Measurements from ENCODE around the gene PDIK1L.
"Not testable (repeated sequence)": the region's sequence is repeated elsewhere in the genome, so short reads cannot be mapped to it uniquely, and the experiment has no call there.

PDIK1L gene

DNA sequence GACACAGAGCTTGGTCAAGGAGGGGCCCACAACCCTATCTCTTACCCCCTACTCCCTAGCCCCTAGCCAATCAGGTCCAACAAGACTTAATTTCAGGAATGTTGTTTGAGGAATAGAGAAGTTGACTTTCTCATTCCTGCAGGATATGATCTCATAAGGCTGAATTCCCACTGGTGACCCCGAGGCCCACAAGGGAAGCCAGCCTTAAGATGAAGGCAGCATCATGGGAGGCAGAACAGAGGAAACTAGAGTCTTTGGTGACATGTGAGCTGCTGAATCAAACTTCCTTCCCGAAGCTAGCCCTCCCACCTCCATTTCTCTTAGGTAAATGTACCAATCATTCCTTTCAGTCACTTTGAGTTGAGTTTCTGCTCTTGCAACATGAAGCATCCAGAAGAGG is 9.1 kb upstream of the PDIK1L start:
- Histone ChIP-seq H3K27ac (ENCODE audit: low read length) (no peak overlapping the region), H3K4me3 (ENCODE audit: low read length in 2 of 2) (no peak overlapping the region), H3K9me3 (ENCODE audit: control insufficient read depth in 2 of 2, low read length in 2 of 2) (no peaks in the 10 kb centered on the region), H3K36me3 (ENCODE audit: control insufficient read depth in 2 of 2, insufficient read depth in 2 of 2, low read length in 2 of 2) (no peaks in the 10 kb centered on the region), H3K9ac (ENCODE audit: low read length in 2 of 2) (no peak overlapping the region), H3K4me1 (ENCODE audit: control insufficient read depth, insufficient read depth, low read length) (no peaks in the 10 kb centered on the region), H3K27me3 (ENCODE audit: control insufficient read depth in 1 of 2, insufficient read depth in 2 of 2, low read length in 2 of 2) (peaks cover 0 to 2% of the 10 kb centered on the region in 2 donors)

DNA sequence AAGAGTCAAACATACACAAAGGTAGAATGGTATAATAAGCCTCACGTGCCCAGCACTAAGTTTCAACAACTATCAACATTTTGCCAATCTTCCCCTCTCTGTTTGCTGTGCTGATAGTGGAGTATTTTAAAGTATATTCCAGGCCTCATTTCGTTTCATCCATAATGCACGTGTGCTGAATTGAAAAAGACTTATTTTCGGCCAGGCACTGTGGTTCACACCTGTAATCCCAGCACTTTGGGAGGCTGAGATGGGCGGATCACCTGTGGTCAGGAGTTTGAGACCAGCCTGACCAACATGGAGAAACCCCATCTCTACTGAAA is 6.4 kb upstream of the PDIK1L start:
- not testable (repeated sequence) for H3K9me3 ChIP-seq (ENCODE audit: control insufficient read depth in 2 of 2, low read length in 2 of 2); H3K27ac ChIP-seq (ENCODE audit: low read length); H3K27me3 ChIP-seq (ENCODE audit: control insufficient read depth in 1 of 2, insufficient read depth in 2 of 2, low read length in 2 of 2); H3K4me3 ChIP-seq (ENCODE audit: low read length in 2 of 2); H3K36me3 ChIP-seq (ENCODE audit: control insufficient read depth in 2 of 2, insufficient read depth in 2 of 2, low read length in 2 of 2); H3K4me1 ChIP-seq (ENCODE audit: control insufficient read depth, insufficient read depth, low read length); H3K9ac ChIP-seq (ENCODE audit: low read length in 2 of 2)

DNA sequence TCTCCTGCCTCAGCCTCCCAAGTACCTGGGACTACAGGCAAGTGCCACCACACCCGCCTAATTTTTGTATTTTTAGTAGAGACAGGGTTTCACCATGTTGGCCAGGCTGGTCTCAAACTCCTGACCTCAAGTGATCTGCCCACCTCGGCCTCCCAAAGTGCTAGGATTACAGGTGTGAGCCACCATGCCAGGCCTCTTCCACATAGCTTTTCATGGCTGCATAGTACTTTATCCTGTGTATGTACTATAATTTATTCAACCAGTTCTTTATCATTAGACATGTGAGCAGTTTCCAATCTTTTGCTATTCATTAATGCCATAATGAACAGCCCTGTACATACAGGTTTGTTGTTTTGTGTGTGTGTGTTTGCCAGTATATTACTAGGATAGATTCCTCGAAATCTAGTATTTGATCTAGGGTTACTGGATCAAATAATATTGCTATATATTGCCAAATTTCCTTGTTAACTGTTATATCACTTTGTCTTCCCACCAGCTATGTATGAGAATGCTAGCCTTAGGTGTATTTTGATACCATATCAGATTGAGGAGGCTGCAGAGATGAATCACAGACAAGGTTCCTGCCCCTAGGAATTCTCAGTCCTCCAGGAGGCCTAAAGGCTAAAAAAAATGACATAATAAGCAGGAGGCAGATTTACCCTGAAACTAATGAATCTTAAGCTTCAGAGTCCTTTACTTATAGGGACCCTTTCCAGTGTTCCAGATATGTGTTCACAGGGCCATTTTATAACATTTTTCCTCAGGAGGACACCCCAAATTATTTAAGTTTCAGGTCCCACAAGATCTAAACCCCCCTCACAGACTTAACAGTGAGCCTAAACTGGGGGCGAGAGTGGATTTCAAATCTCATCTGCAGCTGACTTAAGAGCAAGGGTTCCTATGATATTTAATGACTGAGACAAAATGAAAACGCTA is 2.1 kb upstream of the PDIK1L start:
- H3K27ac ChIP-seq (ENCODE audit: low read length) = no peak overlapping the region
- H3K36me3 ChIP-seq (ENCODE audit: control insufficient read depth in 2 of 2, insufficient read depth in 2 of 2, low read length in 2 of 2) = peaks cover 0 to 7% of the 10 kb centered on the region in 2 donors
- H3K27me3 ChIP-seq (ENCODE audit: control insufficient read depth in 1 of 2, insufficient read depth in 2 of 2, low read length in 2 of 2) = no peaks in the 10 kb centered on the region
- no peak overlapping the region for H3K4me3 ChIP-seq (ENCODE audit: low read length in 2 of 2)
- H3K9ac ChIP-seq (ENCODE audit: low read length in 2 of 2) = peak overlapping the region in 1 of 2 donors; percentile 71
- no peaks in the 10 kb centered on the region for H3K9me3 ChIP-seq (ENCODE audit: control insufficient read depth in 2 of 2, low read length in 2 of 2)
- peaks cover 17% of the 10 kb centered on the region for H3K4me1 ChIP-seq (ENCODE audit: control insufficient read depth, insufficient read depth, low read length)

DNA sequence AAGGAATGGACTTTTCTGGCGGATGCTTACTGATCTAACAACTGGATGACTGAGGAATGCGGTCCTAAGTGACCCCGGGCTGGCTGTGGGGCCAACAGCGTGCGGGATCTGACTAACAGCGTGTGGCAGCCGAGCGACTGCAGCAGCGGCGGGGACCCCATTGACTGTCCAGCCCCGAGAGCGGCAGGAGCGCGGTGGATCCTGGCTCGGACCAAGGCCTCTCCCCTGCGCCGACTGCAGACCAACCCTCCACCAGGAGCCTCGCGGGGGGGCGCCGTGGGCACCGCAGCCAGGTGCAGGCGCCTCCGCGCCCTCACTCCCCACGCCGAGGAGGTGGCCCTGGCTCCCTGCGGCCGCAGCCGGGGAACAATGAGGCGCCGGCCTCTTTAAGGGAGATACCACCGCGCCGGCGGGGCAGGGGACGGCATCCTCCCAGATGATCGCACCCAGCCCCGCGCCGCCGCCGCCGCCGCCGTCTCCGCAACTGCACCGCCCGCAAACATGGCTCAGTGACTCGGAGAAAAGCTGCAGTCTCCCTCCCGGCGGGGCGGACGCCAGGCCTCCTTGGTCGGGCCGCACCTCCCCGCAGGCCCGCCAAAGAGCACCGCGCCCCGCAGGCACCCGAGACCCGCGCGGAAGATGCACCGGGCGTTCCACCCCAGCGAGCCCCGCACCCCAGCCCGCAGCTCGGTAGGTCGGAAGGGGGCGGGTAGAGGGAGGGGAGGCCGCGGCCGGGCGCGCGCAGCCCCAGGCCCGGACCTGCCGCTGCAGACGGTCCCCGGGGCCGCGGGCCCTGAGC is 694 bp upstream of the PDIK1L start:
- Histone ChIP-seq H3K27ac (ENCODE audit: low read length) (peak overlapping the region; percentile 79), H3K36me3 (ENCODE audit: control insufficient read depth in 2 of 2, insufficient read depth in 2 of 2, low read length in 2 of 2) (peaks cover under 1 to 9% of the 10 kb centered on the region in 2 donors), H3K4me3 (ENCODE audit: low read length in 2 of 2) (peak overlapping the region; percentile 71 to 97), H3K9ac (ENCODE audit: low read length in 2 of 2) (peak overlapping the region; percentile 71 to 79), H3K9me3 (ENCODE audit: control insufficient read depth in 2 of 2, low read length in 2 of 2) (no peaks in the 10 kb centered on the region), H3K27me3 (ENCODE audit: control insufficient read depth in 1 of 2, insufficient read depth in 2 of 2, low read length in 2 of 2) (no peaks in the 10 kb centered on the region), H3K4me1 (ENCODE audit: control insufficient read depth, insufficient read depth, low read length) (peaks cover 17% of the 10 kb centered on the region)

DNA sequence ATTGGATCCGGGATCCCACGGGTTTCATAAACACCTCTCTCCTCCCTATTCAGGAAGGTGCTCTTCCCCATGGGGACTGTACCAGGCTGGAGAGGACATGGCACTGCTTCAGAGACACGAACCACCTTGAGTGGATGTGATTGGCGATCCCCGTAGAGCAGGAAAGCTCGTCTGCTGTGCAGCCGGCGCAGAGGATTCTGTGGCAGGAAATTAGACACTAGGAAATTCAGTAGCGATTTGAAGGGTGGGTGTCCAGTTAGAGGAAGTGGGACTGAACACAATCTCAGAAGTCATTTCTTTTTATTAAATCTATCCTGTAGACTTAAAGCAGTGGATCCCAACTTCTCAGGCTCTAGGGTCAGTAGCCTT is 767 bp downstream of the PDIK1L start:
- Histone ChIP-seq H3K9ac (ENCODE audit: low read length in 2 of 2) (peak overlapping the region; percentile 72 to 86), H3K9me3 (ENCODE audit: control insufficient read depth in 2 of 2, low read length in 2 of 2) (no peaks in the 10 kb centered on the region), H3K4me3 (ENCODE audit: low read length in 2 of 2) (peak overlapping the region; percentile 71 to 97), H3K27me3 (ENCODE audit: control insufficient read depth in 1 of 2, insufficient read depth in 2 of 2, low read length in 2 of 2) (no peaks in the 10 kb centered on the region), H3K27ac (ENCODE audit: low read length) (peak overlapping the region; percentile 79), H3K4me1 (ENCODE audit: control insufficient read depth, insufficient read depth, low read length) (peaks cover 17% of the 10 kb centered on the region), H3K36me3 (ENCODE audit: control insufficient read depth in 2 of 2, insufficient read depth in 2 of 2, low read length in 2 of 2) (peaks cover 2 to 9% of the 10 kb centered on the region in 2 donors)

DNA sequence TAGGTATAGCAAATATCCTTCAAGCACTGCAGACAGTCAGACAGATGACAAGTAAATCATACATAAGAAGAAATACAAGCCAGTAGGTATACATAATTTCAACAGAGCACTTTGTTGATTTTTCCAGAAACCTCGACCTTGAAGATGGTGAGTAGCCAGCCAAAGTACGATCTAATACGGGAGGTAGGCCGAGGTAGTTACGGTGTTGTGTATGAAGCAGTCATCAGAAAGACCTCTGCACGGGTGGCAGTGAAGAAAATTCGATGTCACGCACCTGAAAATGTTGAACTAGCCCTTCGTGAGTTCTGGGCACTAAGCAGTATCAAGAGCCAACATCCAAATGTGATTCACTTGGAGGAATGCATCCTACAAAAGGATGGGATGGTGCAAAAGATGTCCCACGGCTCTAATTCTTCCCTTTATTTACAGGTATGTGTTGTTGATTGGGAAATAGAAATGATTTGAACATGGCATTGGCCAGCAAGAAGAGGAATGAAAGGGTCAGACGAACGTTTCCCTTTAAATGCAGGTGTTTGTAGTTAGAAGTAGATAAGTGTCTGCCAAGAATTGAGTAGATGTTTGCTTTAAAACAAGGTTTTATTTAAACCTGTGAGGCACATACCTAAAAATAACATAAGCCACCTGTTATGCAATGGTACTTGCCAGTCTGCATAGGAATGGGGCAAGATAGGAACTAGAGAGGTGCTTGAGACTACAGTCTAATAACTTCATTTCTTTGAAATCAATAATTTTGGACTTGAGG is 2.7 kb downstream of the PDIK1L start:
- no peak overlapping the region for H3K27ac ChIP-seq (ENCODE audit: low read length)
- no peaks in the 10 kb centered on the region for H3K9me3 ChIP-seq (ENCODE audit: control insufficient read depth in 2 of 2, low read length in 2 of 2)
- peak overlapping the region in 1 of 2 donors; percentile 4 for H3K9ac ChIP-seq (ENCODE audit: low read length in 2 of 2)
- no peak overlapping the region for H3K4me3 ChIP-seq (ENCODE audit: low read length in 2 of 2)
- peaks cover 9 to 11% of the 10 kb centered on the region in 2 donors for H3K36me3 ChIP-seq (ENCODE audit: control insufficient read depth in 2 of 2, insufficient read depth in 2 of 2, low read length in 2 of 2)
- H3K27me3 ChIP-seq (ENCODE audit: control insufficient read depth in 1 of 2, insufficient read depth in 2 of 2, low read length in 2 of 2) = no peaks in the 10 kb centered on the region
- peaks cover 17% of the 10 kb centered on the region for H3K4me1 ChIP-seq (ENCODE audit: control insufficient read depth, insufficient read depth, low read length)

DNA sequence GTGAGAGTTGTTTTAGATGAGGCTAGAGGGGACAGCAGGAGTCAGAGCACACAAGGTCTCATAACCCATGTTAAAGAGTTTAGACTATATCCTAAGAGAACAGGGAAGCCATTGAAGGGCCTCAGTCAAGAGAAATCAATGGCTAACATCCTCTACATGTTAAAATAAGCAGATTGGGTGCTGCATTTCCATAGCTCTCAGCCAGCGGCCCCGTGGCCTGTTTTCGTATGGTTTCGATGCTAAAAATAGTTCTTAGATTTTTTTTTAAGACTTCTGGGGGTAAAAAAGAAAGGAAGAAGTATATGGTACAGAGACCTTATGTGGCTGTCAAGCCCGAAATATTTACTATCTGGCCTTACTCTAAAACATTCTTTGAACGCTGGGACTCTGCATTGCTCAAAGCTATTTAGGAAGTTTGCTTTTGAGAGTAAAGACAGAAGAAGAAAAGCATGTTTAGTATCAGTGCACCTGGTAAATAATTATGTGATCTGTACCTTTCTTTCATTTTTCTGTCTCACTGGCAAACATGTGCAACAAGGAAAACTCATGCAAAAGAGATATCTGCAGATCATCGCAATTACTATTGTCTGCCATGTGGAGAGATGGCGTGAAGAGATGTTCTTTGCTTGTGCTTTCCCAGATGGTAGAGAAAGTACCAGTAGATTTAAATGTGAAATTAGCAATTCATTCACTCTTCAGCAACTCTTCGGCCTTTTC is 8.4 kb downstream of the PDIK1L start:
- H3K27me3 ChIP-seq (ENCODE audit: control insufficient read depth in 1 of 2, insufficient read depth in 2 of 2, low read length in 2 of 2) = no peaks in the 10 kb centered on the region
- no peak overlapping the region for H3K4me3 ChIP-seq (ENCODE audit: low read length in 2 of 2)
- peaks cover 0 to 14% of the 10 kb centered on the region in 2 donors for H3K36me3 ChIP-seq (ENCODE audit: control insufficient read depth in 2 of 2, insufficient read depth in 2 of 2, low read length in 2 of 2)
- H3K27ac ChIP-seq (ENCODE audit: low read length) = no peak overlapping the region
- no peak overlapping the region for H3K9ac ChIP-seq (ENCODE audit: low read length in 2 of 2)
- H3K9me3 ChIP-seq (ENCODE audit: control insufficient read depth in 2 of 2, low read length in 2 of 2) = no peaks in the 10 kb centered on the region
- peaks cover 6% of the 10 kb centered on the region for H3K4me1 ChIP-seq (ENCODE audit: control insufficient read depth, insufficient read depth, low read length)

DNA sequence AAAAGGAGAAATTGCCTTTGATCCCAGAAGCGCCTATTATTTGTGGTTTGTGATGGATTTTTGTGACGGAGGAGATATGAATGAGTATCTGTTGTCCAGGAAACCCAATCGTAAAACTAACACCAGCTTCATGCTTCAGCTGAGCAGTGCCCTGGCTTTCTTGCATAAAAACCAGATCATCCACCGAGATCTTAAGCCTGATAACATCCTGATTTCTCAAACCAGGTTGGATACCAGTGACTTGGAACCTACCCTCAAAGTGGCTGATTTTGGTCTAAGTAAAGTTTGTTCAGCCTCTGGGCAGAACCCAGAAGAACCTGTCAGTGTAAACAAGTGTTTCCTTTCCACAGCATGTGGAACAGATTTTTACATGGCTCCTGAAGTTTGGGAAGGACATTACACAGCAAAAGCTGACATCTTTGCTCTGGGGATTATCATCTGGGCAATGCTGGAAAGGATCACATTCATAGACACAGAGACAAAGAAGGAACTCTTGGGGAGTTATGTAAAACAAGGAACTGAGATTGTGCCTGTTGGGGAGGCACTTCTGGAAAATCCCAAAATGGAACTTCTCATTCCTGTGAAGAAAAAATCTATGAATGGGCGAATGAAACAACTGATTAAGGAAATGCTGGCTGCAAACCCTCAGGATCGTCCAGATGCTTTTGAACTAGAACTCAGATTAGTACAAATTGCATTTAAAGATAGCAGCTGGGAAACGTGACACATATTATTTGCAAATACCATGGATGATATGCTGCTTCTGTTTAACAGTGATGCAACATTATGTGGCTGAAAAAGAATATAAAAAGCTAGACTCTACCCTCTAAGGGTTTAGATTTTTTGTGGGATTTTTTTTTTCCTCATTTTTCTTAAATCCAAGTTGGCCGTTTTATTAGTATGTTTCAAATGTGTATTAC is 10.5 kb downstream of the PDIK1L start:
- Histone ChIP-seq H3K9ac (ENCODE audit: low read length in 2 of 2) (peak overlapping the region in 1 of 2 donors; percentile 36), H3K4me3 (ENCODE audit: low read length in 2 of 2) (no peak overlapping the region), H3K27ac (ENCODE audit: low read length) (peak overlapping the region; percentile 49), H3K36me3 (ENCODE audit: control insufficient read depth in 2 of 2, insufficient read depth in 2 of 2, low read length in 2 of 2) (peaks cover 0 to 12% of the 10 kb centered on the region in 2 donors), H3K9me3 (ENCODE audit: control insufficient read depth in 2 of 2, low read length in 2 of 2) (no peaks in the 10 kb centered on the region), H3K4me1 (ENCODE audit: control insufficient read depth, insufficient read depth, low read length) (peaks cover 6% of the 10 kb centered on the region), H3K27me3 (ENCODE audit: control insufficient read depth in 1 of 2, insufficient read depth in 2 of 2, low read length in 2 of 2) (no peaks in the 10 kb centered on the region)

DNA sequence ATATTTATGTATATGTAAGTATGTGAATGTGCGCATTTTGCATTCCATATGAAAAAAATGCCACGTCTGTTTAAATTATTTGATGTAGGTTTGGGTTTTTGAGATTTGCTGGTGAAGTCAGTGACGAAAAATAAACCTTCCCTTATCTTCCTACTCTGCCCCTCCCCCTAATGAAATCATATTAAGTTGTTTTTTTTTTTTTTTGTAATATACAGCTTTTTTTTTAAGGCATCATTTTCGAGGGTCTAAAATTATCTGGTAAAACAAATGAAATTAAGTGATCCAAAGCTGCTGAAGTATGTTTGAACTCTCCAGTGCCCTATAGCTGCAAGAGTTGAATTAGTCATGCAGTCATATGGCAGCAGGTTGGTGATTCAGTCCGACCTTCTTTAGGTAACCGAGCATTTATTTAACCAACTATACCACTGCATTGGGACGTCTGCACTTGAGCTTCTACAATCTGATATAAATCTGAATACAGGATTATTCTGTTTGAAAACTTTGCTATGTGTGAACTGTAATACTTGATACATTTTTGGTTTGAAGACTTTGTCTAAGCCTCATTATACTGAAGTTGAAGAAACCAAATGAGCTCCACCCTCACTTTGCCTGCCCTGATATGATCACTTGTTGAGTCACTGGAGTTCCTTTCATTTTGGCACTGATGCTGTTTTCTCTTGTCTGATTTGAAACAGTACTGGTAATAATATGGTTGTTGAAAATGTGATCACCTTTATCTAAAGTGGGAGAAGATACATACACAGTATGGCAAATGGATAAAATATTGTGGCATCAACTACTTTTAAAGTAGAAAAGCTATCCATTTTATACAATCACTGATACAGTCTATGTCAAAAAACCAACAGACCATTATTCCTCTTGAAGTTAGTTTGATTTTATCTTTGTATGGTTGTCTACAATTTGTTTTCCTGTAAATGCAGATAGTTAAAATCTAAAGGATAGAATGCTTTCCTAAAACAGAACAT is 11.7 kb downstream of the PDIK1L start:
- H3K27me3 ChIP-seq (ENCODE audit: control insufficient read depth in 1 of 2, insufficient read depth in 2 of 2, low read length in 2 of 2) = no peaks in the 10 kb centered on the region

More for the DNA sequence above, 11.7 kb downstream of the PDIK1L start:
- Histone ChIP-seq H3K4me3 (ENCODE audit: low read length in 2 of 2) (no peak overlapping the region), H3K9me3 (ENCODE audit: control insufficient read depth in 2 of 2, low read length in 2 of 2) (no peaks in the 10 kb centered on the region), H3K4me1 (ENCODE audit: control insufficient read depth, insufficient read depth, low read length) (peaks cover 9% of the 10 kb centered on the region), H3K27ac (ENCODE audit: low read length) (no peak overlapping the region), H3K36me3 (ENCODE audit: control insufficient read depth in 2 of 2, insufficient read depth in 2 of 2, low read length in 2 of 2) (peaks cover 0 to 9% of the 10 kb centered on the region in 2 donors), H3K9ac (ENCODE audit: low read length in 2 of 2) (no peak overlapping the region)
